Right atrium auricular region (tissue), 2 donors: ENCODE data around the gene SLC35G6. TPM values are rescaled to one million over a fixed set of nuclear protein-coding genes. Genes with fewer than 3 reads are reported as not detected.

Experiments
- DNase-seq: peaks from one replicate; pipeline ENCODE4 v3.0.0-alpha.2; 2019; ENCODE audit warnings: low spot score
- H3K27ac ChIP-seq, 2 donors: fragments of 200-600 bp; sonication (generic); 1 replicate in 1 of 2; 2 replicates in 1 of 2; pipeline ENCODE4 v1.5.1; 2016 to 2019
- H3K27me3 ChIP-seq, 2 donors: fragments of 200-600 bp; sonication (generic); one replicate each; pipeline versions ENCODE4 v1.5.1 to v1.6.0; 2017 to 2019
- H3K36me3 ChIP-seq: fragments of 200-600 bp; sonication (generic); one replicate; pipeline ENCODE4 v1.5.1; 2016
- H3K4me1 ChIP-seq, 2 donors: fragments of 200-600 bp; sonication (generic); one replicate each; pipeline versions ENCODE4 v1.5.1 to v1.6.0; 2017 to 2019
- H3K4me3 ChIP-seq, 2 donors: fragments of 200-600 bp; sonication (generic); 1 replicate in 1 of 2; 2 replicates in 1 of 2; pipeline ENCODE4 v1.5.1; 2017 to 2019; ENCODE audit warnings: mild to moderate bottlenecking in 1 of 2, moderate library complexity in 1 of 2
- H3K9me3 ChIP-seq, 2 donors: fragments of 200-600 bp; sonication (generic); one replicate each; pipeline ENCODE4 v1.5.1; 2019
- total RNA-seq, 2 donors: library from RNA; depleted of rRNA; stranded (reverse); fragments of >200 nt; gene quantifications; one replicate each; pipeline ENCODE4 v1.1.0, GENCODE V29; 2016
- TF ChIP-seq, protein P1 (sequence below), 2 donors: fragments of 200-600 bp; sonication (generic); IDR thresholded peaks; one replicate each; pipeline ENCODE4 v1.5.1; 2019; ENCODE audit warnings: antibody characterized with exemption in 2 of 2

Gene SLC35G6
- total RNA-seq, 2 donors from 2014 or later = not detected

- H3K9me3 ChIP-seq = no peaks in the 10 kb centered on the region
- peak overlapping the region; percentile 100 for H3K27ac ChIP-seq
- DNase-seq = no peak
- peaks cover 0 to 64% of the 10 kb centered on the region in 2 donors for H3K4me1 ChIP-seq
- no peak overlapping the region for H3K4me3 ChIP-seq
- no peaks in the 10 kb centered on the region for H3K27me3 ChIP-seq
- TF ChIP-seq, protein P1, sequence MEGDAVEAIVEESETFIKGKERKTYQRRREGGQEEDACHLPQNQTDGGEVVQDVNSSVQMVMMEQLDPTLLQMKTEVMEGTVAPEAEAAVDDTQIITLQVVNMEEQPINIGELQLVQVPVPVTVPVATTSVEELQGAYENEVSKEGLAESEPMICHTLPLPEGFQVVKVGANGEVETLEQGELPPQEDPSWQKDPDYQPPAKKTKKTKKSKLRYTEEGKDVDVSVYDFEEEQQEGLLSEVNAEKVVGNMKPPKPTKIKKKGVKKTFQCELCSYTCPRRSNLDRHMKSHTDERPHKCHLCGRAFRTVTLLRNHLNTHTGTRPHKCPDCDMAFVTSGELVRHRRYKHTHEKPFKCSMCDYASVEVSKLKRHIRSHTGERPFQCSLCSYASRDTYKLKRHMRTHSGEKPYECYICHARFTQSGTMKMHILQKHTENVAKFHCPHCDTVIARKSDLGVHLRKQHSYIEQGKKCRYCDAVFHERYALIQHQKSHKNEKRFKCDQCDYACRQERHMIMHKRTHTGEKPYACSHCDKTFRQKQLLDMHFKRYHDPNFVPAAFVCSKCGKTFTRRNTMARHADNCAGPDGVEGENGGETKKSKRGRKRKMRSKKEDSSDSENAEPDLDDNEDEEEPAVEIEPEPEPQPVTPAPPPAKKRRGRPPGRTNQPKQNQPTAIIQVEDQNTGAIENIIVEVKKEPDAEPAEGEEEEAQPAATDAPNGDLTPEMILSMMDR (IDR thresholded peaks at IDR 0.05) = no peak
- H3K36me3 ChIP-seq = no peaks in the 10 kb centered on the region
Observed at GRCh38 chr17:7476494-7476893, 4.8 kb upstream of the SLC35G6 start.

DNA sequence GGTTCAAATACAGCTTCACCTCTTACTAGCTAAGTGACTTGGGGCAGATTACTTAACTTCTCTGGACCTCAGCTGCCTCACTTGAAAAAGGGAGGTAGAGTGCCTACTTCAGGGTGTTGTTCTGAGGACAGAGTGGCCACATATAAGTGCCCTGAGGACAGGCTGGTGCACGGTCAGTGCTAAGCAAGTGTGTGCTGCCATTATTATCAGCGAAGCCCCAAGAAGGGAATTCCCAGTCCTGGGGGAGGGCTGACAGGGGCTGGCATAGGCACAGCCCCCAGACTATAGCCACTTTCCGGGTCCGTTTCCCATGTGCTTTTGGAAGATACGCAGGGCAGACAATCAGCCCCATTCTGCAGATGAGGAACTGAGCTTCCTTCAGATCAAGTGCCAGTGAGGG lies 4.3 kb upstream of the SLC35G6 start:
- Histone ChIP-seq H3K27ac (peak overlapping the region; percentile 100), H3K4me1 (peaks cover 0 to 59% of the 10 kb centered on the region in 2 donors), H3K9me3 (no peaks in the 10 kb centered on the region), H3K36me3 (no peaks in the 10 kb centered on the region), H3K27me3 (no peaks in the 10 kb centered on the region), H3K4me3 (no peak overlapping the region)
- DNase-seq = no peak
- TF ChIP-seq, protein P1 (IDR thresholded peaks at IDR 0.05) = no peak

DNA sequence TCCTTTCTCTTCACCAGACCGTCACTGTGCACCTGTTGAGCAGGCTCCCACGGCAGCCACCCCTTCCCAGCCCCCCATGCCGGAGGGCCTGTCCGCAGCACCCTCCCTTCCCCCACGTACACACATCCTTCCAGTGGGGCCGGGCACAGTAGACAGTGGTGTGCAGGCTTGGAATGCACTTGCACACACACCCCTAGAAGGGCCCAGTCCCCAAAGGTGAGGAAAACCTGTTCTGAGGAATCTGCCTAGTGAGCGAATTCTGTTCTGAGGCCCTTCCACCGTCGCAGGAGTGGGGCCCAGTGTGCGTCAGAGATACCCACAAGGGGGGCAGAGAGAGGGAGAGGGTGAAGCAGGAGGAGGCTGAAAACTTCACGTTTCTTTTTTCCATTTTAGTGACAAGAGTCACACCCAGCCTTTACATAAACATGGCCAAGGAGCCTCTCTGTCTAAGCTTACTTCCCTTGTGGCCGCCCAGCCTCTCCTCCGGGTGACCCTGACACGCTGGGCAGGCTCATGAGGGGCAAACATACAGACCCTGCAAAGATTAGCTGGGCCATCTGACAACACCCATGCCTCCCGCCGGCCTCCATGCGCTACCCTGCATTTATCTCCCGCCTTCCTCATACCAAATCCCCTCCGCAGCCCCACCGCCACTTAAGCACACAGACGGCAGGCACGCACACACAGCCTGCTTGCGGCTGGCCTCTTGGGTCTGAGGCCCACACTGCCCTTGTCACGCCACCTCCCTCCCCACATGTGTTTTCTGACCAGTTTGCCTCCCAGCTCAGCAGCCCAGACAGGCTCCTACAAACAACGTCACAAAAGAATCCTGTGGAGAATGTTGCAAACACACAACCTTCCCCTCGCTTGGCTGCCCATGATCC lies 3.6 kb upstream of the SLC35G6 start:
- Histone ChIP-seq H3K27ac (peak overlapping the region; percentile 100), H3K4me3 (peak overlapping the region; percentile 89 to 100), H3K36me3 (no peaks in the 10 kb centered on the region), H3K4me1 (peaks cover 0 to 62% of the 10 kb centered on the region in 2 donors), H3K9me3 (no peaks in the 10 kb centered on the region), H3K27me3 (no peaks in the 10 kb centered on the region)
- DNase-seq = peak; percentile 73
- TF ChIP-seq, protein P1 (IDR thresholded peaks at IDR 0.05) = no peak

DNA sequence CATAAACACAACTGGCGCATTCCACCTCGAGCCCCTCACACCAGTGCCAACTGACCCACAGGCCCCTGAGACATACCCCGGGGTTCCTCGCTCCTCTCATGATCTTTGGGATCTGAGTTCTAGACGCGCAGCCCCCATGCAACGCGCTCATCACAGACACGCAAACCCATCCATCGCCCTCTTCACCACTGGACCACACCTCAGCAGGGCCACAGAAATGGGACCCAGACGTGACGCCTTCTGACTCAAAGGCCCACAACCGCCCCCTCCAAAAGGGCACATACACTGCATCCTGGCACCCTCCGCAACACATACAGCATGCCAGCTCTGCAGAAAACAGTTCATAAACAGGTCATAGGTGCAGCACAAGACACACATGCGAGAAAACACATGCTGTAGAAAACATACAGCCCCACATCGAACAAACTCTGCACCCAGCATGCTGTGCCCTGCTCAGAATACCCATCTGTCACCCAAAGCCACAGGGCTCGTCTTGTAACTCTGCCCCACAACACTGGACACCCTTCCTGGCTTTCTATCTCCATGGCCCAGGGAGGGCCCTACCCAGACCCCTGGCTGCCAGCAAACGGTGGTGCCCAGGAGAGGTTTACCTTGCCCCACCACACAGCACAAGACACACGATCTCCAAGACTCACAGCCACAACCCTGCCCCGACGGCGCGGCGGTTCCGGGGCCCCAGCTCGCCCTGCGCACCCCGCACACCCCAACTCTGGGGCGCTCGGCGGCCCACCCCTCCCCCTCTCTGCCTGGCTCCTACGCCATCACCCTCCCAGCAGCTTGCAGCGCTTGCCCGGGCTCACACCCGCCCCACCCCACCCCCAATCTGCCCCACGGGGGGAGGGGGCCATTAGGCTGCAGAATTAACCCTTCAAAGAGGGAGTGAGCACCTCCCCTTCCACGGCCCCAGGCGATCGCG lies 2.7 kb upstream of the SLC35G6 start:
- no peaks in the 10 kb centered on the region for H3K27me3 ChIP-seq
- H3K9me3 ChIP-seq = no peaks in the 10 kb centered on the region
- H3K36me3 ChIP-seq = no peaks in the 10 kb centered on the region
- H3K27ac ChIP-seq = peak overlapping the region; percentile 100
- peak overlapping the region; percentile 89 to 100 for H3K4me3 ChIP-seq
- H3K4me1 ChIP-seq = peaks cover 0 to 69% of the 10 kb centered on the region in 2 donors
- DNase-seq = no peak
- TF ChIP-seq, protein P1 (IDR thresholded peaks at IDR 0.05) = no peak

GRCh38 chr17:7479213-7480088 lies 1.8 kb upstream of the SLC35G6 start, which contains the start of gene ZBTB4:
ZBTB4 (minus strand) TSS chr17:7479631; CDS start chr17:7466801, 12,830 bp downstream.
- TF ChIP-seq, protein P1 (IDR thresholded peaks at IDR 0.05) = no peak
- Histone ChIP-seq H3K27me3 (no peaks in the 10 kb centered on the region), H3K4me1 (peaks cover 0 to 66% of the 10 kb centered on the region in 2 donors), H3K36me3 (no peaks in the 10 kb centered on the region), H3K27ac (peak within 1 kb of the TSS; percentile 100), H3K9me3 (no peaks in the 10 kb centered on the region), H3K4me3 (peak within 1 kb of the TSS; percentile 89 to 100)
- DNase-seq = no peak
